T-helper 2 cell treated with Interferon-gamma antibody and Interleukin-4, amounts not matched to agents 5 μg/mL and 100 μg/mL, for 36 hours (primary cell): Measurements from ENCODE around the gene NOLC1.

Experiments
- DNase-seq: peaks from one replicate; pipeline ENCODE4 v3.0.0; 2021; ENCODE audit warnings: low spot score
- H3K27ac Mint-ChIP-seq: one replicate; pipeline ENCODE4 v1.8.0; 2021; ENCODE audit warnings: mild to moderate bottlenecking, mixed read lengths
- H3K27me3 Mint-ChIP-seq: one replicate; pipeline ENCODE4 v1.8.0; 2021; ENCODE audit warnings: low read depth, mixed read lengths
- H3K36me3 Mint-ChIP-seq: one replicate; pipeline ENCODE4 v1.8.0; 2021; ENCODE audit warnings: low read depth, mixed read lengths
- H3K4me1 Mint-ChIP-seq: one replicate; pipeline ENCODE4 v1.8.0; 2021; ENCODE audit warnings: low read depth, mixed read lengths
- H3K4me3 Mint-ChIP-seq: one replicate; pipeline ENCODE4 v1.8.0; 2022; ENCODE audit warnings: mild to moderate bottlenecking, moderate library complexity, mixed read lengths
- H3K9me3 Mint-ChIP-seq: one replicate; pipeline ENCODE4 v1.8.0; 2021; ENCODE audit warnings: mixed read lengths

Gene NOLC1

DNA sequence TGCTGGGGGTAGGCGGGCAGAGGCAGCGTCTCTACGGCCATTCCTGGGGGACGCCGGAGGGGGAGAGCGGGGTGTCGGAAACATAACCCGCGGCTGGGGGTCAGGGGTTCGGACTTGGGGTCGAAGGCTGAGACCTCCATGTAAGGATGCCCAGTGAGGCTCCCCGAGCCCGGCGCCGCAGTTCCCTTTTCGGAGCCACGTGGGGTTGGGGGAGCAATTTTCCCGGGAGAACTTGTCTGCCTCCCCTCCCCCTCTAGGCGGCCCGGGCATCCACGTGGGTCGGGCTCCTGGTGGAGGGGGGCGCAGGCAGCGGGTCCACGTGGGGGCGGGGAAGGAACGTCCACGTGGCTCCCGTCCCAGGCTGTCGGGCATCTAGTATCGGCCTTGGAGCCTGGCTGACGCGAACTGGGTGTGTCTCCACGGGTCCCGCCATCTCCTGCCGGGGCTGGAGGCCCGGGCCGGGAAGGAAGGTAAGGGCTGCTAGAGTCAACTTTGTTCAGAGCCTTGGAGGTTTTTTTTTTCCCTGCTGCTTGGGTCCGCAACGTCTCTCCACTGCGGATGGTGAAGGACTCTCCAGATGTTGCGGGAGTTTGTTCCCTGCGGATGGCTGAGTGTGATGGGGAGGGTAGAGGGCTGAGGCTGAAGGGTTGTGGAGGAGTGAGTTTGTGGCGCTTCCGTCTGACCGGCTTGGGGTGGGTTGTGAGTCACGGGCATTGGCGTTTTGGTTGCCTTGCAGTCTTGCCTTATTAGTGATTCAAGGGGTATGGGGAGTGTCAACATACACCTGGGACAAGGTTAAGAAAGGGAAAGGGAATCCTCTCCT lies 18.6 kb upstream of the NOLC1 start:
- H3K36me3 Mint-ChIP-seq, result peaks cover 15% of the 10 kb centered on the region
- no peaks in the 10 kb centered on the region for H3K27me3 Mint-ChIP-seq
- peak overlapping the region; percentile 91 for H3K4me3 Mint-ChIP-seq
- peak; percentile 65 for DNase-seq
- H3K9me3 Mint-ChIP-seq, result no peaks in the 10 kb centered on the region
- peaks cover 29% of the 10 kb centered on the region for H3K4me1 Mint-ChIP-seq
- H3K27ac Mint-ChIP-seq, result peak overlapping the region; percentile 94

- H3K4me3 Mint-ChIP-seq, result peak overlapping the region; percentile 91
- peak overlapping the region; percentile 94 for H3K27ac Mint-ChIP-seq
- no peaks in the 10 kb centered on the region for H3K9me3 Mint-ChIP-seq
- peaks cover 20% of the 10 kb centered on the region for H3K36me3 Mint-ChIP-seq
- peaks cover 29% of the 10 kb centered on the region for H3K4me1 Mint-ChIP-seq
- no peaks in the 10 kb centered on the region for H3K27me3 Mint-ChIP-seq
- no peak for DNase-seq
These were observed 17.8 kb upstream of the NOLC1 start for GRCh38 chr10:102134416-102134815.

DNA sequence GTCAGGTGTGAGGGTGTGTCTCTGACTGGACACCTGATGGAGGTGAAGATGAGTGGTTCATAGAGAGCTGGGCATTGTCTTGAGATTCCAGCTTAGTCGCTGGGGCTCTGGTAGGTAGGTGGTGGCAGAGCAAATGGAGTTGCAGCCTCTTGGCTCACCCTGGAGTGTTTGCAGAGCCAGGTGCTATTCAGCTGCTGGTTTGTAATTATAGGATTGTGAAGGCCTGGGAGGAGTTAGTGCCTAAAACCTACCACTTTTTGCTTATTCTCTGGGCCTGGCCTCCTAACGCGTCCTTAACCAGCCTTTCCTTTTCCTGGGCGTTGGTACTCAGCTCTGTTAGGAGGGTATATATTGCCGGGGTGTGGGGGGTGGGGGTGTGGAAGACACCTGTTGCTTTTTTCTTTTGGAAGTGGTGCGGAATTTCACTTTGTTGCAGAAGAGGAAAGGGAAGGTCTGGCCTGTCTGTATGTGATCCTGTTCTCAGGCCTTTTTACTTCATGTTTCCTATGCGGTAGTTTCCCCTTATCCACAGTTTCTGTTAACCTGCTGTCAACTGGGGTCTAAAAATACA lies 16.1 kb upstream of the NOLC1 start:
- DNase-seq, result no peak
- H3K9me3 Mint-ChIP-seq, result no peaks in the 10 kb centered on the region

GRCh38 chr10:102139281-102140110 lies 12.7 kb upstream of the NOLC1 start:
- H3K4me1 Mint-ChIP-seq, result peaks cover 15% of the 10 kb centered on the region

More for the DNA sequence above, 16.1 kb upstream of the NOLC1 start:
- Mint-ChIP-seq H3K4me3 (no peak overlapping the region), H3K4me1 (peaks cover 29% of the 10 kb centered on the region), H3K36me3 (peaks cover 31% of the 10 kb centered on the region), H3K27ac (peak overlapping the region; percentile 4), H3K27me3 (no peaks in the 10 kb centered on the region)

DNA sequence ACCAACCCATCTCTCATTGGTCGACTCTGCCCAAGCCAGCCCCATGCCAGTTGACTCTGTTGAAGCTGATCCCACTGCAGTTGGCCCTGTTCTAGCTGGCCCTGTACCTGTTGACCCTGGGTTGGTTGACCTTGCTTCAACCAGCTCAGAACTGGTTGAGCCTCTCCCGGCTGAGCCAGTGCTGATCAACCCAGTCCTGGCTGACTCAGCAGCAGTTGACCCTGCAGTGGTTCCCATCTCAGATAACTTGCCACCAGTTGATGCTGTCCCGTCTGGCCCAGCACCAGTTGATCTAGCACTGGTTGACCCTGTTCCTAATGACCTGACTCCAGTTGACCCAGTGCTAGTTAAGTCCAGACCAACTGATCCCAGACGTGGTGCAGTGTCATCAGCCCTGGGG lies 12.0 kb upstream of the NOLC1 start:
- Mint-ChIP-seq H3K27ac (no peak overlapping the region), H3K9me3 (no peaks in the 10 kb centered on the region)

More at GRCh38 chr10:102139281-102140110, 12.7 kb upstream of the NOLC1 start:
- H3K27me3 Mint-ChIP-seq, result no peaks in the 10 kb centered on the region
- no peak overlapping the region for H3K4me3 Mint-ChIP-seq
- H3K36me3 Mint-ChIP-seq, result peaks cover 46% of the 10 kb centered on the region
- no peak for DNase-seq
- H3K9me3 Mint-ChIP-seq, result no peaks in the 10 kb centered on the region
- no peak overlapping the region for H3K27ac Mint-ChIP-seq

DNA sequence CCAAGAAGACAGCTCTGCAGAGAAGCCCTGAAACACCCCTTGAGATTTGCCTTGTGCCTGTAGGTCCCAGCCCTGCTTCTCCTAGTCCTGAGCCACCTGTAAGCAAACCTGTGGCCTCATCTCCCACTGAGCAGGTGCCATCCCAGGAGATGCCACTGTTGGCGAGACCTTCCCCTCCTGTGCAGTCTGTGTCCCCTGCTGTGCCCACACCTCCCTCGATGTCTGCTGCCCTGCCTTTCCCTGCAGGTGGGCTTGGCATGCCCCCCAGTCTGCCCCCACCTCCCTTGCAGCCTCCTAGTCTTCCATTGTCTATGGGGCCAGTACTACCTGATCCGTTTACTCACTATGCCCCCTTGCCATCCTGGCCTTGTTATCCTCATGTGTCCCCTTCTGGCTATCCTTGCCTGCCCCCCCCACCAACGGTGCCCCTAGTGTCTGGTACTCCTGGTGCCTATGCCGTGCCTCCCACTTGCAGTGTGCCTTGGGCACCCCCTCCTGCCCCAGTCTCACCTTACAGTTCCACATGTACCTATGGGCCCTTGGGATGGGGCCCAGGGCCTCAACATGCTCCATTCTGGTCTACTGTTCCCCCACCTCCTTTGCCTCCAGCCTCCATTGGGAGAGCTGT lies 11.2 kb upstream of the NOLC1 start:
- Mint-ChIP-seq H3K9me3 (no peaks in the 10 kb centered on the region), H3K4me3 (no peak overlapping the region), H3K4me1 (peaks cover 5% of the 10 kb centered on the region), H3K27ac (no peak overlapping the region), H3K27me3 (no peaks in the 10 kb centered on the region), H3K36me3 (peaks cover 46% of the 10 kb centered on the region)
- no peak for DNase-seq

More for the DNA sequence above, 12.0 kb upstream of the NOLC1 start:
- H3K27me3 Mint-ChIP-seq, result no peaks in the 10 kb centered on the region
- H3K4me3 Mint-ChIP-seq, result no peak overlapping the region
- no peak for DNase-seq
- peaks cover 44% of the 10 kb centered on the region for H3K36me3 Mint-ChIP-seq
- peaks cover 9% of the 10 kb centered on the region for H3K4me1 Mint-ChIP-seq

DNA sequence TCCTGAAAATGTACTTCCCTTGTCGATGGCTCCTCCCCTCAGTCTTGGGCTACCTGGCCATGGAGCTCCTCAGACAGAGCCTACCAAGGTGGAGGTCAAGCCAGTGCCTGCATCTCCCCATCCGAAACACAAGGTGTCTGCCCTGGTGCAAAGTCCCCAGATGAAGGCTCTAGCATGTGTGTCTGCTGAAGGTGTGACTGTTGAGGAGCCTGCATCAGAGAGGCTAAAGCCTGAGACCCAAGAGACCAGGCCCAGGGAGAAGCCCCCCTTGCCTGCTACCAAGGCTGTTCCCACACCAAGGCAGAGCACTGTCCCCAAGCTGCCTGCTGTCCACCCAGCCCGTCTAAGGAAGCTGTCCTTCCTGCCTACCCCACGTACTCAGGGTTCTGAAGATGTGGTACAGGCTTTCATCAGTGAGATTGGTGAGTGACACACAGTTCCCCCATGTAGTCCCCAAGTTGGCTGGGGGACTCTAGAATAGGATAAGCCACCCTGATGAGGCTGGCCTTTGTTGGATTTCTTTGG lies 10.5 kb upstream of the NOLC1 start:
- Mint-ChIP-seq H3K4me3 (no peak overlapping the region), H3K36me3 (peaks cover 49% of the 10 kb centered on the region), H3K27me3 (no peaks in the 10 kb centered on the region), H3K27ac (no peak overlapping the region), H3K9me3 (no peaks in the 10 kb centered on the region), H3K4me1 (peaks cover 3% of the 10 kb centered on the region)
- no peak for DNase-seq

- H3K4me3 Mint-ChIP-seq, result no peak overlapping the region
- H3K27ac Mint-ChIP-seq, result no peak overlapping the region
These were observed 5.2 kb upstream of the NOLC1 start for GRCh38 chr10:102146971-102147428.

DNA sequence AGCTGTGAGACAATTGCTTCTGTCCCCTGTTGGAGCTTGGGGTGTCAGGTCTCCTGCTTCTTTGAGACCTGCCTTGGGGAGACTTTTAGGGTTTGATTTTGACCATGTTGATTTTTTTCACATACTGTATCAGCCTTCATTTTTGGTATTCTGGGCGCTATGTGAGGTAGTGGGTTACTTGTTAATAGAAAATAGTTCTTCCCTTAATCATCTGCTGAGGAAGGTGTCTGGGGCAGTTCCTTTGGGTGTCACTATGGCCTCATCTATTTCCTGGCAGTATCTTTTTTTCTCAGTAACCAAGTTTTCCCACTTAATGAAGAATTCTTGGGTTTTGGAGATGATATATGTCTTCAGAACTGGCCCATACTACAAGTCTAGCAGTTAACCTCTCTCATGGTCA lies 4.6 kb upstream of the NOLC1 start:
- no peaks in the 10 kb centered on the region for H3K9me3 Mint-ChIP-seq

More at GRCh38 chr10:102146971-102147428, 5.2 kb upstream of the NOLC1 start:
- Mint-ChIP-seq H3K27me3 (no peaks in the 10 kb centered on the region), H3K36me3 (peaks cover 67% of the 10 kb centered on the region), H3K9me3 (no peaks in the 10 kb centered on the region), H3K4me1 (peaks cover 15% of the 10 kb centered on the region)
- no peak for DNase-seq

DNA sequence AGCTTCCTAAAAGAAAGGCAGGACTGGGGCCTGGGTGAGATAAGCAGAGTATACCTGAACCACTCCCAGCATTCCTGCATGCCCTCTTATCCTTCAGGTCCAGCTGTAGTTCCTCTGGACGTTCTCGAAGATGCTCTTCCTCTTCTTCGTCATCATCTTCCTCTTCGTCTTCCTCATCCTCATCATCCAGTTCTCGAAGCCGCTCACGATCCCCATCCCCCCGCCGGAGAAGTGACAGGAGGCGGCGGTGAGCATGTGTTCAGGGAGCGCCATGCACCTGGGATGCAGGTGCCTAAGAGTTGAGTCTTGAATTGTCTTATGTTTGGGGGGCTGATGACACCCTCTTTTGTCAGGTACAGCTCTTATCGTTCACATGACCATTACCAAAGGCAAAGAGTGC lies 3.9 kb upstream of the NOLC1 start:
- no peaks in the 10 kb centered on the region for H3K27me3 Mint-ChIP-seq
- peaks cover 70% of the 10 kb centered on the region for H3K36me3 Mint-ChIP-seq
- H3K4me1 Mint-ChIP-seq, result peaks cover 22% of the 10 kb centered on the region
- no peak for DNase-seq
- no peak overlapping the region for H3K4me3 Mint-ChIP-seq
- H3K27ac Mint-ChIP-seq, result peak overlapping the region; percentile 45
- H3K9me3 Mint-ChIP-seq, result no peaks in the 10 kb centered on the region

More for the DNA sequence above, 4.6 kb upstream of the NOLC1 start:
- Mint-ChIP-seq H3K27ac (no peak overlapping the region), H3K4me3 (no peak overlapping the region), H3K36me3 (peaks cover 69% of the 10 kb centered on the region), H3K27me3 (no peaks in the 10 kb centered on the region), H3K4me1 (peaks cover 15% of the 10 kb centered on the region)
- no peak for DNase-seq

DNA sequence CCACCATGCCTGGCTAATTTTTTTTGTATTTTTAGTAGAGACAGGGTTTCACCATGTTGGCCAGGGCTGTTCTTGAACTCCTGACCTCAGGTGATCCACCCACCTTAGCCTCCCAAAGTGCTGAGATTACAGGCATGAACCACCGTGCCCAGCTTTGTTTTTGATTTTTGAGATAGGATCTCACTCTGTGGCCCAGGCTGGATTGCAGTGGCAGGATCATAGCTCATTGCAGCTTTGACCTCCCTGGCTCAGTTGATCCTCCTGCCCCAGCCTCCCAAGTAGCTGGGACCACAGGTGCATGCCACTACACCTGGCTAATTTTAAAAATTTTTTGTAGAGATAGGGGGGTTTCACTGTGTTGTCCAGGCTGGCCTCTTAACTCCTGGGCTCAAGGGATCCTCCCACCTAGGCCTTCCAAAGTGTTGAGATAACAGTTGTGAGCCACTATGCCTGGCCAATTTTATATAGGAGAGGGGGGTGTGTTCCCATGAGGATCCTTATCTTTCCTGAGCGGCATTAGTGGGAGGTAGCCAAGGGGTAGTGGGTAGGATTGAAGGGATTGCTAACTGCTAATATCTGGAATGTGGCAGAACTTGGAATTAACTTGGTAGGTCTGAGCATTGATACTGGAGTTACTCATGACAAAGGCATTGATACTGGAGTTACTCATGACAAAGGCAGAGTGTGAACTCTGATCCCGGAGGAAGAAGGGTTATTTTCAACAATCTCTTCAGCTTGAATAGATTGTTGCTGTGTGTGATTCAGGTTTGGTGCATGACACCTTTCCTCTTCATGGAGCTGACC lies 1.0 kb upstream of the NOLC1 start:
- no peaks in the 10 kb centered on the region for H3K27me3 Mint-ChIP-seq

DNA sequence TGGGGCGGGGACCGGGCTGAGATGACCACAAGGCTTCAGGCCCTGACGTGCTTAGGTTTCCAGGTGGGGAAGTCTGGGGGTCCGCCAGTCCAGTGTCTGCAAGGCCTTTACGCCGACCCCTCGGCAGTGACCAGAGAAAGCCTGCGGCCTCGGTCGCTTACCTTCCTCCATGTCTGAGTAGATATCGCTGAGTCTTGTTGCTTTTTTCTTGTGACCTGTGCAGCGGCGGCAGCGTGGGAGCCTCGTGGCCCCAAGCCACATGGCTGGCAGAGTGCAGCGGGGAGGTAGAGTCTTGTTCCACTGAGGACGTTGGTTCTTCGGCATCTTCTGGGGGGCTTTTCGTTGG lies 329 bp downstream of the NOLC1 start:
- peak overlapping the region; percentile 97 for H3K4me3 Mint-ChIP-seq
- peaks cover 68% of the 10 kb centered on the region for H3K36me3 Mint-ChIP-seq
- no peaks in the 10 kb centered on the region for H3K27me3 Mint-ChIP-seq
- DNase-seq, result no peak
- H3K9me3 Mint-ChIP-seq, result no peaks in the 10 kb centered on the region
- H3K4me1 Mint-ChIP-seq, result peaks cover 29% of the 10 kb centered on the region
- H3K27ac Mint-ChIP-seq, result peak overlapping the region; percentile 96

More for the DNA sequence above, 1.0 kb upstream of the NOLC1 start:
- Mint-ChIP-seq H3K4me3 (peak overlapping the region; percentile 97), H3K9me3 (no peaks in the 10 kb centered on the region), H3K4me1 (peaks cover 29% of the 10 kb centered on the region), H3K36me3 (peaks cover 66% of the 10 kb centered on the region), H3K27ac (peak overlapping the region; percentile 96)
- DNase-seq, result no peak
